ENCODE measurements around the gene INTS3. TPM values are rescaled to one million over a fixed set of nuclear protein-coding genes. Genes with fewer than 3 reads are reported as not detected.

INTS3 gene
- total and polyA plus RNA-seq, 11 donors = 19.6 to 41.8 (median 30.7) TPM

DNA sequence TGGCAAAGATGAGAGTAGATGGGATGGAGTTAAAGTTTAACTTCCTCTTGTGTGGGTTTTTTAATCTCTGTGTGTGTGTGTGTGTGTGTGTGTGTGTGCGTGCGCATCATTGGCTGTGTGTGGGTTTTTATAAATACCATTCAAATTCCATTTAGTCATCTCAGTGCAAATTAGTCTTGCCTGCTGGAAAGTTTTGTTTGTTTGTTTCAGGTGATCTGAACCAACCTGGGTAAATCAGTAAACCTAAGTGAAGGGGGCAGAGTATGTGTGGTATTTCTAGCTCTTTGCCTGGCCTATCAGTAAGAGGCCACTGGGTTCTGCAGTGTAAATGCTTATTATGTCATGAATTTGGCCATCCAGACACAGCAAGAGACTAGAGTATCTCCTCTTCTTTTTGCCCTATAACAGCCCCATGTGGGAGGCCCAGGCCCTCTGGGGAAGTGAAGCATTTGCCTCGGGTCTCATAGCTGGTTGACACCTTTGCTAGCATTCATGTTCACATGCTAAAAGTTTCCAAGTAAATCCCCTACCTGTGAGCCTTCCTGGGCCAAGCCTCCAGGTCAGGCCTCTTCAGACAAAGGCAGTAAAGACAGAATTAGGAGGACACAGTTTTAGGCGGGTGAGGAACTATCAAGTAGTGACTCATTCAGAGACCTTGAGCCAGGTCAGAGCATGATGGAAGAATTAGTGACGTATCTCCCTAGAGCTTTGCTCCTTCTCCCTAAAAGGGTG is 14.7 kb downstream of the INTS3 start:
- no peak for DNase-seq
- ATAC-seq = peak in 2 of 4 donors; percentile 31 to 64
- peaks cover 0 to 17% (median 2%) of the 10 kb centered on the region in 12 donors for H3K4me1 ChIP-seq
- 71 to 73% (median 72%) methylated on average over 5 of the region's 5 CpGs for WGBS, 4 donors
- peaks cover 0 to 89% (median 76%) of the 10 kb centered on the region in 9 donors for H3K36me3 ChIP-seq
- intact Hi-C loops (cut with DNase I) = loop anchor here in 1 of 10 donors (10.0 kb wide), 1 partner anchor 168 kb away; no protein-coding TSS in a partner anchor
- H3K4me3 ChIP-seq = no peak overlapping the region
- TF ChIP-seq, protein P1, sequence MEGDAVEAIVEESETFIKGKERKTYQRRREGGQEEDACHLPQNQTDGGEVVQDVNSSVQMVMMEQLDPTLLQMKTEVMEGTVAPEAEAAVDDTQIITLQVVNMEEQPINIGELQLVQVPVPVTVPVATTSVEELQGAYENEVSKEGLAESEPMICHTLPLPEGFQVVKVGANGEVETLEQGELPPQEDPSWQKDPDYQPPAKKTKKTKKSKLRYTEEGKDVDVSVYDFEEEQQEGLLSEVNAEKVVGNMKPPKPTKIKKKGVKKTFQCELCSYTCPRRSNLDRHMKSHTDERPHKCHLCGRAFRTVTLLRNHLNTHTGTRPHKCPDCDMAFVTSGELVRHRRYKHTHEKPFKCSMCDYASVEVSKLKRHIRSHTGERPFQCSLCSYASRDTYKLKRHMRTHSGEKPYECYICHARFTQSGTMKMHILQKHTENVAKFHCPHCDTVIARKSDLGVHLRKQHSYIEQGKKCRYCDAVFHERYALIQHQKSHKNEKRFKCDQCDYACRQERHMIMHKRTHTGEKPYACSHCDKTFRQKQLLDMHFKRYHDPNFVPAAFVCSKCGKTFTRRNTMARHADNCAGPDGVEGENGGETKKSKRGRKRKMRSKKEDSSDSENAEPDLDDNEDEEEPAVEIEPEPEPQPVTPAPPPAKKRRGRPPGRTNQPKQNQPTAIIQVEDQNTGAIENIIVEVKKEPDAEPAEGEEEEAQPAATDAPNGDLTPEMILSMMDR (IDR thresholded peaks at IDR 0.05) = no peak
- TF ChIP-seq POLR2A (IDR thresholded peaks at IDR 0.05) = no peak
- H3K9me3 ChIP-seq = no peaks in the 10 kb centered on the region
- no peaks in the 10 kb centered on the region for H3K27me3 ChIP-seq
- H3K27ac ChIP-seq = peak overlapping the region in 1 of 12 donors; percentile 27

DNA sequence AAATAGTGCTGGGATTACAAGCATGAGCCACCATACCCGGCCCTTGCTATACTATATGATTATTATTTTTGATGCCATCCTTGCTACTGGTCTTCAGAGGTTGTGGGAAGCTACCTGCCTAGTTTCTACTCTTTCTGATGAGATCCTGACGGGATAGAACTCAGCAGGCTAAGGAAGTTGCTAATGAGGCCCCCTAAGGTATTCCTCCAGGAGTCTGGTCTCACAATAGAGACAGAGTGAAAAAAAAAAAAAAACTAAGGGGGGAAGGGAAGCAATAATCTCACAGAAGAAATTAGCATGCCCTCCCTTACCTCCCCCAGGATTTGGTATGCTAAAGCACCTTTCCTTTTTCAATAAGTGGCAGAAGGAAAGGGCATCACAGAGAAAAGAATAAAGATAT is 17.6 kb downstream of the INTS3 start:
- Histone ChIP-seq H3K27ac (peak overlapping the region in 1 of 12 donors; percentile 4), H3K9me3 (no peaks in the 10 kb centered on the region), H3K4me1 (peaks cover under 1 to 43% (median 26%) of the 10 kb centered on the region in 12 donors), H3K4me3 (no peak overlapping the region), H3K36me3 (peaks cover 0 to 93% (median 82%) of the 10 kb centered on the region in 9 donors), H3K27me3 (no peaks in the 10 kb centered on the region)
- intact Hi-C loops (cut with DNase I) = loop anchor here in 3 of 10 donors (5.0 to 10.0 kb wide), 3 partner anchors 48 to 171 kb away; partner anchors contain the start of gene NPR1 (in 2 of the 3)
- TF ChIP-seq, protein P1 (IDR thresholded peaks at IDR 0.05) = no peak
- no peak for TF ChIP-seq POLR2A (IDR thresholded peaks at IDR 0.05)
- DNase-seq (no peak), ATAC-seq (no peak)
- whole genome bisulfite sequencing, 4 donors = 92 to 95% (median 93%) methylated on average over 2 of the region's 2 CpGs

DNA sequence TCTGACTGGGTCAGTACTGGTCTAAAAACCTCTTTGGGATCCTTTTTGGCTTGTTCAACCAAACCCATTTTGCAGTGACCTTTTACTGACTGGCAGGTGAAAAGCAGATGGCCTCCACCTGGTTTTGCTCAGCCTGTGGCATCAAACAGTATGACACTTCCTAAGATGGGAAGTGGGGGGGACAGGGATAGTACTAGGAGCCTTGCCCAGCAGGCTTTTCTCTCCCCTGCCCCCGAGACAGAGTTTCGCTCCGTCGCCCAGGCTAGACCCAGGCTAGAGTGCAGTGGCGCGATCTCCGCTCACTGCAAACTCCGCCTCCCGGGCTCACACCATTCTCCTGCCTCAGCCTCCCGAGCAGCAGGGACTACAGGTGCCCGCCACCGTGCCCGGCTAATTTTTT is 18.3 kb downstream of the INTS3 start:
- TF ChIP-seq POLR2A (IDR thresholded peaks at IDR 0.05) = no peak
- TF ChIP-seq, protein P1 (IDR thresholded peaks at IDR 0.05) = no peak
- peaks cover 8 to 51% (median 33%) of the 10 kb centered on the region in 12 donors for H3K4me1 ChIP-seq
- H3K9me3 ChIP-seq = no peaks in the 10 kb centered on the region
- ATAC-seq (no peak), DNase-seq (no peak)
- WGBS, 4 donors = 75 to 90% (median 85%) methylated on average over 13 of the region's 13 CpGs
- H3K27ac ChIP-seq = peak overlapping the region in 4 of 12 donors; percentile 4 to 53 (median 13)
- no peak overlapping the region for H3K4me3 ChIP-seq
- peaks cover 0 to 90% (median 82%) of the 10 kb centered on the region in 9 donors for H3K36me3 ChIP-seq
- H3K27me3 ChIP-seq = no peaks in the 10 kb centered on the region
- intact Hi-C loops (cut with DNase I) = loop anchor here in 3 of 10 donors (5.0 to 10.0 kb wide), 3 partner anchors 49 to 171 kb away; partner anchors contain the start of gene NPR1 (in 2 of the 3)

DNA sequence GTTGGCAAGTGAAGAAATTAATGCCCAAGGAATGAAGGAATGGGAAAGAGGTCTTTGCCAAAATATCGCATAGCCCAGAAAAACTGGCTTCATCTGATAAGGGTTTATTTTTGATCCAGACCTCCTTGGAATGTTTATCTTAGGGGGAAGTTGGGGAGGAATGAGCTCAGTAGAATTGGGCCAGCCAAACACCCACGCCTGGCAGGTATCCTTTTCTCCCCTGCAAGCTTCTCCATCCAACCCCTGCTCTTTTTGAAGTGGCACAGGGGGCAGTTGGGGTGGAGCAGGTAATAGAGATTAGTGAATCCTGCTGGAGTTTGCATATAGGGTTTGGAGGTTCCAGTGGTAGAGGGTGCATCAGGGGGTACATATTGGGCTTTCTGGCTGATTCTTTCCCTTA is 21.1 kb downstream of the INTS3 start:
- Histone ChIP-seq H3K27me3 (no peaks in the 10 kb centered on the region), H3K4me1 (peaks cover 14 to 62% (median 39%) of the 10 kb centered on the region in 12 donors), H3K9me3 (no peaks in the 10 kb centered on the region), H3K36me3 (peaks cover 0 to 94% (median 84%) of the 10 kb centered on the region in 9 donors), H3K27ac (peak overlapping the region in 8 of 12 donors; percentile 39 to 74 (median 67)), H3K4me3 (no peak overlapping the region)
- TF ChIP-seq, protein P1 (IDR thresholded peaks at IDR 0.05) = no peak
- TF ChIP-seq POLR2A (IDR thresholded peaks at IDR 0.05) = no peak
- ATAC-seq (no peak), DNase-seq (no peak)
- intact Hi-C loops (cut with DNase I) = loop anchor here in 9 of 10 donors (1.0 to 10.0 kb wide), 9 partner anchors 20 to 177 kb away; partner anchors contain the start of genes NPR1 (in 6 of the 9), ILF2 (in 1 of the 9) and INTS3 (in 1 of the 9)
- 77 to 87% (median 81%) methylated on average over 2 of the region's 2 CpGs for WGBS, 4 donors

All from heart left ventricle (tissue), 16 donors.